Trophoblast cell (in vitro differentiated cells and primary cell): Measurements from ENCODE around the gene IL21.

Source experiments
- DNase-seq, 2 donors: peaks; one replicate each; pipeline ENCODE4 v3.0.0-alpha.2; 2016
- H2AFZ ChIP-seq: 2 replicates; pipeline ENCODE4 v1.6.1; 2013; ENCODE audit warnings: low read length, moderate library complexity, mild to moderate bottlenecking; ENCODE audit not compliant: insufficient read depth, poor library complexity
- H2AK5ac ChIP-seq: 2 replicates; pipeline ENCODE4 v1.6.1; 2013; ENCODE audit warnings: mild to moderate bottlenecking, low read length
- H2BK120ac ChIP-seq: 2 replicates; pipeline ENCODE4 v1.6.1; 2013; ENCODE audit warnings: low read length, mild to moderate bottlenecking, moderate library complexity; ENCODE audit not compliant: insufficient read depth, poor library complexity
- H2BK12ac ChIP-seq: 2 replicates; pipeline ENCODE4 v1.6.1; 2013; ENCODE audit warnings: mild to moderate bottlenecking, low read length, moderate library complexity
- H2BK5ac ChIP-seq: 2 replicates; pipeline ENCODE4 v1.6.1; 2013; ENCODE audit warnings: low read length, low read depth, moderate library complexity, mild to moderate bottlenecking; ENCODE audit not compliant: poor library complexity
- H3K14ac ChIP-seq: 2 replicates; pipeline ENCODE4 v1.6.1; 2013; ENCODE audit warnings: mild to moderate bottlenecking, low read length
- H3K18ac ChIP-seq: 2 replicates; pipeline ENCODE4 v1.6.1; 2013; ENCODE audit warnings: mild to moderate bottlenecking, low read length
- H3K23ac ChIP-seq: 2 replicates; pipeline ENCODE4 v1.6.1; 2013; ENCODE audit warnings: low read length
- H3K27ac ChIP-seq: 2 replicates; pipeline ENCODE4 v1.5.1; 2013; ENCODE audit warnings: low read depth, mild to moderate bottlenecking, inconsistent platforms, low read length, moderate library complexity
- H3K27me3 ChIP-seq: 2 replicates; pipeline ENCODE4 v1.6.1; 2013; ENCODE audit warnings: inconsistent platforms, mild to moderate bottlenecking, low read length, moderate library complexity; ENCODE audit not compliant: insufficient read depth
- H3K36me3 ChIP-seq, 2 experiments: 1 replicate in 1 of 2; 2 replicates in 1 of 2; pipeline ENCODE4 v1.6.1; 2013; ENCODE audit warnings: low read length in 2 of 2, mild to moderate bottlenecking in 2 of 2, moderate library complexity in 1 of 2; ENCODE audit not compliant: insufficient read depth in 2 of 2, control insufficient read depth in 1 of 2
- H3K4ac ChIP-seq: 2 replicates; pipeline ENCODE4 v1.6.1; 2013; ENCODE audit warnings: low read depth, mild to moderate bottlenecking, low read length, moderate library complexity
- H3K4me1 ChIP-seq, 2 experiments: 1 replicate in 1 of 2; 2 replicates in 1 of 2; pipeline ENCODE4 v1.6.1; 2013; ENCODE audit warnings: low read length in 2 of 2, mild to moderate bottlenecking in 2 of 2, moderate library complexity in 1 of 2; ENCODE audit not compliant: insufficient read depth in 2 of 2, control insufficient read depth in 1 of 2
- H3K4me2 ChIP-seq: 2 replicates; pipeline ENCODE4 v1.6.1; 2013; ENCODE audit warnings: inconsistent platforms, mild to moderate bottlenecking, low read length, moderate library complexity
- H3K4me3 ChIP-seq: 2 replicates; pipeline ENCODE4 v1.5.1; 2013; ENCODE audit warnings: mild to moderate bottlenecking, low read depth, low read length, inconsistent platforms
- H3K79me1 ChIP-seq: one replicate; pipeline ENCODE4 v1.6.1; 2013; ENCODE audit warnings: low read length
- H3K79me2 ChIP-seq: 2 replicates; pipeline ENCODE4 v1.6.1; 2013; ENCODE audit warnings: low read length, mild to moderate bottlenecking; ENCODE audit not compliant: control insufficient read depth, insufficient read depth, poor library complexity
- H3K9ac ChIP-seq: 2 replicates; pipeline ENCODE4 v1.6.1; 2013; ENCODE audit warnings: mild to moderate bottlenecking, low read length
- H3K9me3 ChIP-seq: 2 replicates; pipeline ENCODE4 v1.6.1; 2013; ENCODE audit warnings: low read depth, mild to moderate bottlenecking, control low read depth, inconsistent platforms, low read length; ENCODE audit not compliant: insufficient read depth
- H4K12ac ChIP-seq: 2 replicates; pipeline ENCODE4 v1.6.1; 2013; ENCODE audit warnings: low read depth, mild to moderate bottlenecking, low read length, moderate library complexity
- H4K8ac ChIP-seq: 2 replicates; pipeline ENCODE4 v1.6.1; 2013; ENCODE audit warnings: low read depth, mild to moderate bottlenecking, low read length, moderate library complexity
- H4K91ac ChIP-seq: one replicate; pipeline ENCODE4 v1.6.1; 2013; ENCODE audit warnings: low read depth, mild to moderate bottlenecking, low read length, moderate library complexity
- WGBS: extraction: QIAGEN DNeasy Blood & Tissue Kit; methylation state at CpG from one replicate; pipeline ENCODE4 v1.1.7; 2013; ENCODE audit warnings: missing lambda C conversion rate; ENCODE audit not compliant: insufficient read length, insufficient coverage; ENCODE audit errors: extremely low coverage; 5-methylcytosine and 5-hydroxymethylcytosine counted together

The IL21 gene

DNA sequence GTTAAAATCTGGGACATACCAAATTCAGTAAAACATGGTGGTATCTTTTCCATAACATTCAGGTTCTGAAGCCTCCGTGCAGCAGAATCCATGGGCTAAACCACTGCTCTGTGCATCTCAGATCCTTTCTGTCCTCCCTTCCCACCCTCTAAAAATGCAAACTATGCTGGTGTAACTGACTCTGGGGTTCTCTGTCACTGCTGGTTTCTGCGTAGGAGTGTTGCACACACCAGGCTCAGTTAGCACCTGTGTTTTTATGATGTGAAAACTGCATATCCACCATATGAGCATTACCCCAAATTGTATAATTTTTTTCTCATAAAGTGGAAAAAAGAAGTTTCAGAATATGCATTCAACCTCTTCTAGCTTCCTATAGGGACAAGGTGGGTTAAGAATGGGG is 22.4 kb upstream of the IL21 start:
- no peak overlapping the region for H2BK12ac ChIP-seq
- H2BK120ac ChIP-seq, result no peak overlapping the region
- no peaks in the 10 kb centered on the region for H3K9me3 ChIP-seq
- no peaks in the 10 kb centered on the region for H3K27me3 ChIP-seq
- no peak overlapping the region for H2AFZ ChIP-seq
- H3K23ac ChIP-seq, result no peak overlapping the region
- H3K27ac ChIP-seq, result no peak overlapping the region
- no peaks in the 10 kb centered on the region for H3K79me1 ChIP-seq
- no peaks in the 10 kb centered on the region for H3K79me2 ChIP-seq
- H3K36me3 ChIP-seq, result no peaks in the 10 kb centered on the region
- no peaks in the 10 kb centered on the region for H3K4me1 ChIP-seq
- H3K18ac ChIP-seq, result no peak overlapping the region
- no peak overlapping the region for H2AK5ac ChIP-seq
- WGBS, result no CpG with 5 or more reads among the region's 2 CpGs
- H4K91ac ChIP-seq, result no peak overlapping the region
- no peak overlapping the region for H3K9ac ChIP-seq
- no peak overlapping the region for H3K4me2 ChIP-seq
- no peak overlapping the region for H3K14ac ChIP-seq
- no peak overlapping the region for H4K8ac ChIP-seq
- H2BK5ac ChIP-seq, result no peak overlapping the region
- H3K4ac ChIP-seq, result no peak overlapping the region
- no peak overlapping the region for H4K12ac ChIP-seq
- DNase-seq, result no peak
- H3K4me3 ChIP-seq, result no peak overlapping the region

DNA sequence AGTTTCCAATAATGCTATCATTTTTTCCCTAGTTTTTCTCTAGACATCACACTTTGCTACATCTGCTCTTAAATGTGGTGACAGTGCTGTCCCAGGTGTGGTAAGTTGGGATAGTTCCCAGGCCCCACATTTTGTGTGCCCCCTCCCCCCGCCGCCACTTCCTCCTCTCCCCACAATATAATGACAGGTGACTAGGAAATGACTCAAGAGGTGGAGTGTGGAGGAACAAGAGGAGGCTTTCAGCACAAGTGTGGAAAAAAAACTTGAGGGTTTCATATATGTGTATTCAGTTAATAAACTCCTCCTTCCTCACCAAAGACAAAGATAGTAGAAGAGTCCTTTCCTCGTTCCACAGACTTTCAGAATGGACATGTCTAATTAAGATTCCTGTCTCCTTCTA is 18.3 kb upstream of the IL21 start:
- H3K23ac ChIP-seq, result no peak overlapping the region
- no peaks in the 10 kb centered on the region for H3K4me1 ChIP-seq
- no peaks in the 10 kb centered on the region for H3K9me3 ChIP-seq
- no peaks in the 10 kb centered on the region for H3K36me3 ChIP-seq
- no peaks in the 10 kb centered on the region for H3K79me1 ChIP-seq
- H2AFZ ChIP-seq, result no peak overlapping the region
- WGBS, result no CpG with 5 or more reads among the region's 3 CpGs
- H2BK120ac ChIP-seq, result no peak overlapping the region
- H3K79me2 ChIP-seq, result no peaks in the 10 kb centered on the region
- no peak overlapping the region for H3K9ac ChIP-seq
- H3K14ac ChIP-seq, result no peak overlapping the region
- H4K91ac ChIP-seq, result no peak overlapping the region
- H3K18ac ChIP-seq, result no peak overlapping the region
- no peak for DNase-seq
- H4K8ac ChIP-seq, result no peak overlapping the region
- no peak overlapping the region for H2BK12ac ChIP-seq
- H3K4me3 ChIP-seq, result no peak overlapping the region
- H4K12ac ChIP-seq, result no peak overlapping the region
- H3K27me3 ChIP-seq, result no peaks in the 10 kb centered on the region
- H2AK5ac ChIP-seq, result no peak overlapping the region
- H3K4me2 ChIP-seq, result no peak overlapping the region
- no peak overlapping the region for H3K4ac ChIP-seq
- H2BK5ac ChIP-seq, result no peak overlapping the region
- no peak overlapping the region for H3K27ac ChIP-seq

DNA sequence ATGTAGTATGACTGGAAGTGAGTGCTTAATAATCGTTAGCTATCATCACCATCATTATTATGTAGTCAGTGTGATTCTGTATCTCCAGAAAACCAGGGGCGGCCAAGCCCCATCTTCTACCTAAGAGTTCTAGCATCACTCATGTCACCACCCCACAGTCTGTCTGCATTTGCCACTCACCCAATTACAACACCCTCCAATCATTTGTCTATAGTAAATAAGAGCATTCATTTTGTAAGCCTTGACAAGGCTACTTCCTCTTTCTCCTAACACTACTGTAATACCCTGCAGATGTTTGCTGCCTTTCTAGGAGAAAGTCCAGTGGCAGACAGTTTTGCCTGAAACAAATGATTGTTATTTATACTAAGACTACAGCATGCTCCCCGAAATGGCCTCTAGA is 15.8 kb upstream of the IL21 start:
- Histone ChIP-seq H3K23ac (no peak overlapping the region), H3K27ac (no peak overlapping the region), H2AFZ (no peak overlapping the region), H2BK5ac (no peak overlapping the region), H2BK12ac (no peak overlapping the region), H3K4ac (no peak overlapping the region), H4K8ac (no peak overlapping the region), H3K14ac (no peak overlapping the region), H4K12ac (no peak overlapping the region), H3K4me1 (no peaks in the 10 kb centered on the region), H2AK5ac (no peak overlapping the region), H3K27me3 (no peaks in the 10 kb centered on the region), H3K9me3 (no peaks in the 10 kb centered on the region), H3K4me2 (no peak overlapping the region), H2BK120ac (no peak overlapping the region), H3K36me3 (no peaks in the 10 kb centered on the region), H3K79me2 (no peaks in the 10 kb centered on the region), H3K18ac (no peak overlapping the region), H3K4me3 (no peak overlapping the region), H3K9ac (no peak overlapping the region), H4K91ac (no peak overlapping the region), H3K79me1 (no peaks in the 10 kb centered on the region)
- WGBS, result no CpG with 5 or more reads among the region's 3 CpGs
- no peak for DNase-seq

DNA sequence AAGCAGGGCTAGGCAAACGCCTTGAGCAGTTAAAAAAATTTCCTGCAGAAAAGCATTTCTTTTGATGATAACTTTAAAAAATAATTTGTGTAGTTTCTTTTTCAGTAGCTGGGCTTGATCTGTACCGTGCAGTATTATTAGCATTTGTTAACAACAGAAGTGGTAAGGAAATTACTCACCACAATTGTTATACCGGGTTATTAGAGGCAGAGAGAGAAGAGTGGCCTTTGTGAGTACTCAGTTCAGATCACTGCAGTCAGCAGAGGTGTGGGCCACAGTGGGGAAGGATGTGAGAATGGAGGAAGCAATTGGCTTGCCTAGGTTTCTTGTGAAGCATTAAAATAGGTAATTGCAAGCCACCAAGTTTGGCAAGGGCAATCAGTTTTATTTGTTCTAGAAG is 14.3 kb upstream of the IL21 start:
- Histone ChIP-seq H3K27ac (no peak overlapping the region), H4K12ac (no peak overlapping the region), H2AK5ac (no peak overlapping the region), H3K4ac (no peak overlapping the region), H4K91ac (no peak overlapping the region), H2BK12ac (no peak overlapping the region), H3K9me3 (no peaks in the 10 kb centered on the region), H3K23ac (no peak overlapping the region), H4K8ac (no peak overlapping the region), H3K36me3 (no peaks in the 10 kb centered on the region), H3K4me3 (no peak overlapping the region), H2AFZ (no peak overlapping the region), H3K9ac (no peak overlapping the region), H3K14ac (no peak overlapping the region), H3K18ac (no peak overlapping the region), H3K4me2 (no peak overlapping the region), H3K4me1 (no peaks in the 10 kb centered on the region), H2BK5ac (no peak overlapping the region), H3K27me3 (no peaks in the 10 kb centered on the region), H3K79me1 (no peaks in the 10 kb centered on the region), H3K79me2 (no peaks in the 10 kb centered on the region), H2BK120ac (no peak overlapping the region)
- WGBS, result no CpG with 5 or more reads among the region's 3 CpGs
- no peak for DNase-seq
